K562 (cell line): ENCODE measurements around the gene PSD2. TPM values are rescaled to one million over a fixed set of nuclear protein-coding genes. Genes with fewer than 3 reads are reported as not detected.

Experiments
- HMGN3 ChIP-seq: IDR thresholded peaks from 2 replicates; pipeline ENCODE4 v1.6.1; 2011; ENCODE audit warnings: borderline replicate concordance, low read depth, mild to moderate bottlenecking, mixed read lengths, low read length; ENCODE audit not compliant: insufficient read length; ENCODE audit errors: extremely low read depth
- MAFG ChIP-seq: fragments of 450-650 bp; conservative IDR thresholded peaks from 2 replicates; pipeline ENCODE4 v1.6.1; 2016; ENCODE audit warnings: missing genetic modification characterization, missing compliant biosample characterization
- PTTG1 ChIP-seq: fragments of 450-650 bp; IDR thresholded peaks from 2 replicates; pipeline ENCODE4 v1.6.1; 2016; ENCODE audit warnings: low read depth, mild to moderate bottlenecking, missing genetic modification characterization, missing compliant biosample characterization
- REST ChIP-seq, 2 experiments: fragments of 450-650 bp; formaldehyde crosslinking in 1 of 2; IDR thresholded peaks; 2 replicates each; pipeline versions ENCODE4 v1.4.0 to v1.6.1; 2014 to 2020; ENCODE audit warnings: mild to moderate bottlenecking in 2 of 2, borderline replicate concordance in 1 of 2, low read depth in 1 of 2
- SMAD3 ChIP-seq: fragments of 450-650 bp; formaldehyde crosslinking; conservative IDR thresholded peaks from 2 replicates; pipeline ENCODE4 v1.4.0; 2020; ENCODE audit warnings: mild to moderate bottlenecking
- ZSCAN29 ChIP-seq: fragments of 450-650 bp; IDR thresholded peaks from 2 replicates; pipeline ENCODE4 v1.6.1; 2017
- polyA plus RNA-seq, 8 experiments: library from polyadenylated mRNA; depleted of rRNA in 4 of 8; stranded (reverse) in 5 of 8; unstranded in 3 of 8; fragments of >200 nt; fragmentation: Nextera tagmentation in 2 of 8; fragmentation: Illumina TruSeq in 1 of 8; extraction: Ambion mirVana in 2 of 8; extraction: Trizol in 1 of 8; gene quantifications; 2 replicates each; pipeline versions ENCODE4 v1.2.1 to v1.2.3, GENCODE V29; 2011 to 2014; ENCODE audit warnings: inconsistent platforms in 1 of 8, missing spikeins in 1 of 8
- total RNA-seq, 7 experiments: library from RNA; depleted of rRNA in 6 of 7; stranded (reverse); fragments of >200 nt in 6 of 7; fragmentation: Illumina TruSeq in 2 of 7; extraction: Trizol in 2 of 7; gene quantifications; 2 replicates each; pipeline versions ENCODE4 v1.2.1 to v1.2.3, GENCODE V29; 2011 to 2021; ENCODE audit warnings: low replicate concordance in 1 of 7
- TF ChIP-seq, protein P1 (sequence below): fragments of 450-650 bp; formaldehyde crosslinking; IDR thresholded peaks from 2 replicates; pipeline ENCODE4 v1.4.0; 2022; ENCODE audit warnings: missing genetic modification characterization
- TF ChIP-seq, protein P2 (sequence below): sonication (generic); formaldehyde crosslinking; IDR thresholded peaks from 2 replicates; pipeline ENCODE4 v1.8.0; 2022; ENCODE audit warnings: missing genetic modification reagents, mild to moderate bottlenecking, moderate library complexity, borderline replicate concordance

The PSD2 gene
- total and polyA plus RNA-seq, 9 of the 15 experiments (the other 6 are each of a cell fraction or from before 2014, with no cell fraction given): 0.01 to 0.09 (median 0.04) TPM; not detected in 4

DNA sequence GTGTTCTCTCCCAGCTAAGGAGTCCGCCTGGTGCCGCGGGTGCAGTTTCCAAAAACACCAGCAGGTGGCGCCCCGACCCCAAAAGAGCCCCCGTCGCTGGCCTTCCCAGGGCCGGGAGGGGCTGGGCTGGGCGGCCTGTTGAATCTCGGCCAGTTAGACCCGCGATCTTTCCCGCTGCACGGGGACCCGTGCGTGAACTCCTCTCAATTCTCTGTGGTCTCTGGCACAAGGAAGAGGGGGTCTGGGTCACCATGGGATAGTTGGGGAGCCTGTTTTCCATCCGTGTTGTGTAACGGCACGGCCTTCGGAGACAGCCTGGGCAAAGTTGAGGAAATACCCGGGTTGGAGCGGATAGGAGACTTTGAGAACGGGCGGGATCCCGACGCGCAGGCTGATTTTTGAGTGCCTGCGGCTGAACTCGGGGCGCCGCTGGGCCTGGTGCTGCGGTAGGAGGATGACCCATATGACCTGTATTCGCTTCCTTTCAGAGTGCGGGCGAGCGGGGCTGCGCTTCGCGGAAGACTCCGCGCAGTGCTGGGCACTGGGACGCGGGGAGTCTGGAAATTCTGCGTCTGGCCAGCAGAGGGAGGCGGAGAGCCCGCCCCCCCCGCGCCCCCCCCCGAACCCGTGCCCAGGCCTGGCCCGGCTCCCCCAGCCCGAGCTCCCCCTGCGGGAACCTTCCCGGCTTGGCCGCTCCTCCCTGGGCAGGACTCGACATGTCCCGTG, 7.9 kb upstream of the PSD2 start (continued):
- TF ChIP-seq, protein P1, sequence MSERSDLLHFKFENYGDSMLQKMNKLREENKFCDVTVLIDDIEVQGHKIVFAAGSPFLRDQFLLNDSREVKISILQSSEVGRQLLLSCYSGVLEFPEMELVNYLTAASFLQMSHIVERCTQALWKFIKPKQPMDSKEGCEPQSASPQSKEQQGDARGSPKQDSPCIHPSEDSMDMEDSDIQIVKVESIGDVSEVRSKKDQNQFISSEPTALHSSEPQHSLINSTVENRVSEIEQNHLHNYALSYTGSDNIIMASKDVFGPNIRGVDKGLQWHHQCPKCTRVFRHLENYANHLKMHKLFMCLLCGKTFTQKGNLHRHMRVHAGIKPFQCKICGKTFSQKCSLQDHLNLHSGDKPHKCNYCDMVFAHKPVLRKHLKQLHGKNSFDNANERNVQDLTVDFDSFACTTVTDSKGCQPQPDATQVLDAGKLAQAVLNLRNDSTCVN (CRISPR knock-in tag): no peak
- TF ChIP-seq SMAD3 (CRISPR knock-in tag): no peak
- peak; percentile 17 for TF ChIP-seq HMGN3
- TF ChIP-seq, protein P2, sequence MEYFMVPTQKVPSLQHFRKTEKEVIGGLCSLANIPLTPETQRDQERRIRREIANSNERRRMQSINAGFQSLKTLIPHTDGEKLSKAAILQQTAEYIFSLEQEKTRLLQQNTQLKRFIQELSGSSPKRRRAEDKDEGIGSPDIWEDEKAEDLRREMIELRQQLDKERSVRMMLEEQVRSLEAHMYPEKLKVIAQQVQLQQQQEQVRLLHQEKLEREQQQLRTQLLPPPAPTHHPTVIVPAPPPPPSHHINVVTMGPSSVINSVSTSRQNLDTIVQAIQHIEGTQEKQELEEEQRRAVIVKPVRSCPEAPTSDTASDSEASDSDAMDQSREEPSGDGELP (CRISPR knock-in tag): peak; percentile 44; the same call in 1 of the 2 replicates
- TF ChIP-seq REST (IDR thresholded peaks at IDR 0.05; ENCODE audit: borderline replicate concordance): peak; percentile 87
- TF ChIP-seq REST (CRISPR knock-in tag; IDR thresholded peaks at IDR 0.05; ENCODE audit: low read depth): no peak
- peak; percentile 60; the same call in 1 of the 2 replicates for TF ChIP-seq ZSCAN29
- no peak for TF ChIP-seq PTTG1
- no peak for TF ChIP-seq MAFG
